GM23248 (cell line): ENCODE measurements around the gene HOXB6.

ENCODE experiments used
- EZH2 ChIP-seq: fragments of 200-600 bp; sonication (generic); IDR thresholded peaks from 2 replicates; pipeline ENCODE4 v1.6.1; 2018; ENCODE audit warnings: antibody characterized with exemption, mild to moderate bottlenecking; ENCODE audit not compliant: insufficient read depth, poor library complexity, severe bottlenecking
- EZH2phosphoT487 ChIP-seq: fragments of 200-600 bp; sonication (generic); IDR thresholded peaks from 2 replicates; pipeline ENCODE4 v1.6.1; 2018; ENCODE audit warnings: antibody characterized with exemption, moderate library complexity, mild to moderate bottlenecking, low read depth; ENCODE audit not compliant: insufficient read depth

DNA sequence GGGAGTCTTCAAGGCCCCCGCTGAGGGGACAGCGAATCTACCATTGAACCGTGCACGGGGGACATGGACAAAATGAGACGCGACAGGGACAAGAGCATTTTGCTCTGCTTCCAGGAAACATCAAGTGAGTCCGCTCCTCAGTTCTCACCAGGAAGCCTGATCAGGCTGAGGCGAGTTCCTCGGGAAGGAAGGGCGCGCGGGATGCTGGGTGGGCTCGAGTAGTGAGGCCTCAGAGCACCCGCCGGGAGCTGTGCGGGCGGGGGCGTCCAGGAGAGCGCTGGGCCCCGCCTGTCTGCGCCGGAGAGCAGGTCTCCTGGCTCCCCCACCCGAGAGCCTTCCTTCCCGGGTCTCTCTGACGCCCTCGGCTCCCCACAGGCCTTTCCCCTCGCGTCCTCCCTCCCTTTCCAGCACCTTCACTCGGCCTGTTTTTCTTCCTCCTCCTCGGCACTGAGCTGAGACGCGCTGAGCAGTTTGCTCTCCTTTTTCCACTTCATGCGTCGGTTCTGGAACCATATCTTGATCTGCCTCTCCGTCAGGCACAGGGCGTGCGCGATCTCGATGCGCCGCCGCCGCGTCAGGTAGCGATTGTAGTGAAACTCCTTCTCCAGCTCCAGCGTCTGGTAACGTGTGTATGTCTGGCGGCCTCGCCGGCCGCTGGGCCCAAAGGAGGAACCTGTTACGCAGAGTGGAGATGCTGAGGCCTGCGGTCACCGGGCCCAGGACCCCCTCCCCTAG, 8.6 kb downstream of the HOXB6 start:
- no peak for TF ChIP-seq EZH2
- no peak for TF ChIP-seq EZH2phosphoT487
